Epithelial cell of proximal tubule (primary cell): ENCODE data around the gene THEM5. TPM values are rescaled to one million over a fixed set of nuclear protein-coding genes. Genes with fewer than 3 reads are reported as not detected.
A peak's percentile ranks its signal among the peaks of the same experiment; 100 is the strongest.
"Not testable (repeated sequence)": the region's sequence is repeated elsewhere in the genome, so short reads cannot be mapped to it uniquely, and the experiment has no call there.

Source experiments
- DNase-seq: peaks from one replicate; pipeline ENCODE4 v3.0.0-alpha.2; 2011; ENCODE audit warnings: low read depth
- H3K4me3 ChIP-seq: 2 replicates; pipeline ENCODE4 v1.5.1; 2011; ENCODE audit warnings: low read depth, mild to moderate bottlenecking, low read length
- CTCF ChIP-seq: conservative IDR thresholded peaks from 2 replicates; pipeline ENCODE4 v1.5.1; 2012; ENCODE audit warnings: low read depth, mild to moderate bottlenecking, low read length
- total RNA-seq: library from RNA; depleted of rRNA; stranded (reverse); fragments of >200 nt; gene quantifications from 2 replicates; pipeline ENCODE4 v1.2.3, GENCODE V29; 2015

THEM5 gene
- total RNA-seq, 1 donor from 2014 or later, result not detected

GRCh38 chr1:151881479-151881878 is 28.0 kb upstream of the THEM5 start:
- peak; percentile 21 for TF ChIP-seq CTCF
- no peak overlapping the region for H3K4me3 ChIP-seq
- no peak for DNase-seq

- no peak for DNase-seq
- no peak overlapping the region for H3K4me3 ChIP-seq
- no peak for TF ChIP-seq CTCF
Observed at GRCh38 chr1:151875419-151876097, 22.0 kb upstream of the THEM5 start.

GRCh38 chr1:151872776-151873175 is 19.3 kb upstream of the THEM5 start:
- not testable (repeated sequence) for DNase-seq, H3K4me3 ChIP-seq

GRCh38 chr1:151871284-151872030 is 17.9 kb upstream of the THEM5 start:
- DNase-seq, result no peak
- no peak for TF ChIP-seq CTCF
- no peak overlapping the region for H3K4me3 ChIP-seq

- no peak for TF ChIP-seq CTCF
- no peak overlapping the region for H3K4me3 ChIP-seq
- no peak for DNase-seq
Observed at GRCh38 chr1:151868486-151868885, 15.0 kb upstream of the THEM5 start.

- H3K4me3 ChIP-seq, result no peak overlapping the region
- no peak for DNase-seq
- no peak for TF ChIP-seq CTCF
Observed at GRCh38 chr1:151867765-151868411, 14.4 kb upstream of the THEM5 start.

GRCh38 chr1:151867321-151867720 is 13.8 kb upstream of the THEM5 start:
- H3K4me3 ChIP-seq, result no peak overlapping the region
- no peak for TF ChIP-seq CTCF
- no peak for DNase-seq
